PC-3 (cell line): Measurements from ENCODE around the gene CCL15.

Experiments
- EZH2 ChIP-seq: fragments of 300-600 bp; sonication (generic); IDR thresholded peaks from one replicate; pipeline ENCODE4 v1.6.1; 2017; ENCODE audit warnings: antibody characterized with exemption, mild to moderate bottlenecking, low read length; ENCODE audit not compliant: unreplicated experiment
- EZH2phosphoT487 ChIP-seq: fragments of 300-600 bp; sonication (generic); IDR thresholded peaks from 2 replicates; pipeline ENCODE4 v1.6.1; 2018; ENCODE audit warnings: mild to moderate bottlenecking, antibody characterized with exemption, low read length, borderline replicate concordance
- TF ChIP-seq, protein P1 (sequence below): fragments of 300-600 bp; sonication (generic); conservative IDR thresholded peaks from 2 replicates; pipeline ENCODE4 v1.5.1; 2017; ENCODE audit warnings: antibody characterized with exemption, low read depth, mild to moderate bottlenecking, low read length

GRCh38 chr17:35965272-35965671, 36.1 kb downstream of the CCL15 start:
- TF ChIP-seq, protein P1, sequence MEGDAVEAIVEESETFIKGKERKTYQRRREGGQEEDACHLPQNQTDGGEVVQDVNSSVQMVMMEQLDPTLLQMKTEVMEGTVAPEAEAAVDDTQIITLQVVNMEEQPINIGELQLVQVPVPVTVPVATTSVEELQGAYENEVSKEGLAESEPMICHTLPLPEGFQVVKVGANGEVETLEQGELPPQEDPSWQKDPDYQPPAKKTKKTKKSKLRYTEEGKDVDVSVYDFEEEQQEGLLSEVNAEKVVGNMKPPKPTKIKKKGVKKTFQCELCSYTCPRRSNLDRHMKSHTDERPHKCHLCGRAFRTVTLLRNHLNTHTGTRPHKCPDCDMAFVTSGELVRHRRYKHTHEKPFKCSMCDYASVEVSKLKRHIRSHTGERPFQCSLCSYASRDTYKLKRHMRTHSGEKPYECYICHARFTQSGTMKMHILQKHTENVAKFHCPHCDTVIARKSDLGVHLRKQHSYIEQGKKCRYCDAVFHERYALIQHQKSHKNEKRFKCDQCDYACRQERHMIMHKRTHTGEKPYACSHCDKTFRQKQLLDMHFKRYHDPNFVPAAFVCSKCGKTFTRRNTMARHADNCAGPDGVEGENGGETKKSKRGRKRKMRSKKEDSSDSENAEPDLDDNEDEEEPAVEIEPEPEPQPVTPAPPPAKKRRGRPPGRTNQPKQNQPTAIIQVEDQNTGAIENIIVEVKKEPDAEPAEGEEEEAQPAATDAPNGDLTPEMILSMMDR = no peak
- TF ChIP-seq EZH2 (no peak), EZH2phosphoT487 (no peak)
